Activated T-helper 17 cell treated with anti-CD3 and anti-CD28 coated beads, Interleukin-2, amount 50 U/mL, for 72 hours (primary cell): ENCODE measurements around the gene PTTG1IP. TPM values are rescaled to one million over a fixed set of nuclear protein-coding genes. Genes with fewer than 3 reads are reported as not detected.

Experiments used
- ATAC-seq: fragments of 150-1000 bp; cut with Tn5 transposase; replicated peaks from 2 replicates; pipeline ENCODE4 v1.10.0; 2021; ENCODE audit warnings: mild to moderate bottlenecking, moderate library complexity
- H3K27ac Mint-ChIP-seq: one replicate; pipeline ENCODE4 v1.8.0; 2022; ENCODE audit warnings: mixed read lengths
- H3K27me3 Mint-ChIP-seq: one replicate; pipeline ENCODE4 v1.8.0; 2022; ENCODE audit warnings: mixed read lengths
- H3K36me3 Mint-ChIP-seq: one replicate; pipeline ENCODE4 v1.8.0; 2022; ENCODE audit warnings: low read depth, mild to moderate bottlenecking, mixed read lengths
- H3K4me1 Mint-ChIP-seq: one replicate; pipeline ENCODE4 v1.8.0; 2022; ENCODE audit warnings: mixed read lengths
- H3K4me3 Mint-ChIP-seq: one replicate; pipeline ENCODE4 v1.8.0; 2022; ENCODE audit warnings: mild to moderate bottlenecking, mixed read lengths
- H3K9me3 Mint-ChIP-seq: one replicate; pipeline ENCODE4 v1.8.0; 2022; ENCODE audit warnings: mixed read lengths
- total RNA-seq, 2 donors: library from RNA; stranded (reverse); gene quantifications; one replicate each; pipeline ENCODE4 v1.2.3, GENCODE V29; 2022

Gene PTTG1IP
- total RNA-seq, 2 donors from 2014 or later = 76.5 to 78.8 TPM

DNA sequence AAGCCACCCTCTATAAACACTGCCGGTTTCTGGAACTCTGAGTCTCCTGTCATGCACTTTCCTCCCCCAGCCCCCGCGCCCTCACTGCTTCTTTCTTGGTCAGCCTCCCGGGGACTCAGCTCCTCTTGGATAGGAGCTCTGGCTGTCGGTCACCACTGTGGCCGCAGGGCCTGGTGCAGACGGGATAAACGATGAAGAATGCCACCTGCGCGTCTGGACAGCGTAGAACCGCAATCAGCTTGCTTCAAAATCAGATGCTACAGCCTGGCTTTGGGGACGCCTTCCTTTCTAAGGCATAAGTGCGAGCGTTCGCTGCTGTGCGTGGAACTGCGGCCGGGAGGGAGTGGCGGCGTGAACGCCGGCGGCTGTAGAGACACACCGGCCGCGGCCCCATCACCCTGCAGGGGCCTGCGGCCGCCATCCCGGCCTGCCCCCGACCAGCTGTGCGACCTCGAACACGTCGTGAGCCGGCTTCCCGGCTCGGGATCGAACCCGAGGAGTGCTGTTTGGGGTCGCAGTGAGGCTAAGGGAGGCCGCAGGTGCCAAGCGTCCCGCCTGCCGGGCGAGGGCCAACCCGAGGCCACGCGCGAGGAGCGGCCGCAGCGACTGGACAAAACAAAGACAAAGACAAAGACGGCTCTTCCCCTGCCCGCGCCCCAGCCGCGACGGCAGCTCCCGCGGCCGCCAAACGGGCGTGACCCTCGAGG is 688 bp downstream of the PTTG1IP start:
- H3K9me3 Mint-ChIP-seq = peaks cover 3% of the 10 kb centered on the region
- H3K27ac Mint-ChIP-seq = peak overlapping the region; percentile 71
- H3K27me3 Mint-ChIP-seq = no peaks in the 10 kb centered on the region
- peak overlapping the region; percentile 94 for H3K4me3 Mint-ChIP-seq
- H3K4me1 Mint-ChIP-seq = peaks cover 35% of the 10 kb centered on the region
- peaks cover 32% of the 10 kb centered on the region for H3K36me3 Mint-ChIP-seq
- no peak for ATAC-seq

GRCh38 chr21:44872323-44872648 is 1.2 kb downstream of the PTTG1IP start:
- Mint-ChIP-seq H3K4me1 (peaks cover 40% of the 10 kb centered on the region), H3K4me3 (peak overlapping the region; percentile 94), H3K9me3 (peaks cover 3% of the 10 kb centered on the region), H3K27me3 (no peaks in the 10 kb centered on the region), H3K36me3 (peaks cover 35% of the 10 kb centered on the region), H3K27ac (peak overlapping the region; percentile 71)
- no peak for ATAC-seq

- H3K36me3 Mint-ChIP-seq = peaks cover 41% of the 10 kb centered on the region
- H3K4me3 Mint-ChIP-seq = peak overlapping the region; percentile 94
- peak; percentile 8 for ATAC-seq
- no peaks in the 10 kb centered on the region for H3K27me3 Mint-ChIP-seq
- peaks cover 44% of the 10 kb centered on the region for H3K4me1 Mint-ChIP-seq
- peak overlapping the region; percentile 71 for H3K27ac Mint-ChIP-seq
- H3K9me3 Mint-ChIP-seq = peaks cover 3% of the 10 kb centered on the region
Measured at GRCh38 chr21:44871576-44872269, 1.8 kb downstream of the PTTG1IP start.

GRCh38 chr21:44870748-44871495 is 2.6 kb downstream of the PTTG1IP start:
- Mint-ChIP-seq H3K4me3 (peak overlapping the region; percentile 94), H3K4me1 (peaks cover 52% of the 10 kb centered on the region), H3K27me3 (no peaks in the 10 kb centered on the region), H3K9me3 (peaks cover 3% of the 10 kb centered on the region), H3K27ac (peak overlapping the region; percentile 83), H3K36me3 (peaks cover 45% of the 10 kb centered on the region)
- no peak for ATAC-seq

- no peaks in the 10 kb centered on the region for H3K27me3 Mint-ChIP-seq
- H3K9me3 Mint-ChIP-seq = peaks cover 3% of the 10 kb centered on the region
- H3K4me1 Mint-ChIP-seq = peaks cover 51% of the 10 kb centered on the region
- no peak for ATAC-seq
- H3K27ac Mint-ChIP-seq = peak overlapping the region; percentile 83
- H3K4me3 Mint-ChIP-seq = peak overlapping the region; percentile 94
- peaks cover 50% of the 10 kb centered on the region for H3K36me3 Mint-ChIP-seq
Measured at GRCh38 chr21:44869781-44870747, 3.4 kb downstream of the PTTG1IP start.

DNA sequence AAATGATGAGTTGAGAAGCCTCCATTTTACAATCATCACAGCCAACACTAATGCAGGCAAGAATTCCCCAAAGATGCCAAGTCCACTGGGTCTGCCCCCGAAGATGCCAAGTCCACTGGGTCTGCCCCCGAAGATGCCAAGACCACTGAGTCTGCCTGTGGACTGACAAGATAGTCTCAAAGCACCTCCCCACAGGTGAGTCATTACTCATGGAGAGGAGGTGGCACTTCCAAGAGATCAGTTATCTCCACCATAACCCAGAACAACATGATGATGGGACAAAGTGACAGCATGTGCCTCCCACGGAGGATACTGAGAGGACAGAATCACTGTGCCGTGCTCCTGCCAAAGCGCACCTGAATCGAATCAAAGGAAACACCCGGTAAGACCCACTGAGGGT is 4.8 kb downstream of the PTTG1IP start:
- Mint-ChIP-seq H3K36me3 (peaks cover 57% of the 10 kb centered on the region), H3K9me3 (peaks cover 3% of the 10 kb centered on the region), H3K27ac (peak overlapping the region; percentile 97), H3K27me3 (no peaks in the 10 kb centered on the region), H3K4me1 (peaks cover 51% of the 10 kb centered on the region), H3K4me3 (peak overlapping the region; percentile 94)
- ATAC-seq = peak; percentile 42

DNA sequence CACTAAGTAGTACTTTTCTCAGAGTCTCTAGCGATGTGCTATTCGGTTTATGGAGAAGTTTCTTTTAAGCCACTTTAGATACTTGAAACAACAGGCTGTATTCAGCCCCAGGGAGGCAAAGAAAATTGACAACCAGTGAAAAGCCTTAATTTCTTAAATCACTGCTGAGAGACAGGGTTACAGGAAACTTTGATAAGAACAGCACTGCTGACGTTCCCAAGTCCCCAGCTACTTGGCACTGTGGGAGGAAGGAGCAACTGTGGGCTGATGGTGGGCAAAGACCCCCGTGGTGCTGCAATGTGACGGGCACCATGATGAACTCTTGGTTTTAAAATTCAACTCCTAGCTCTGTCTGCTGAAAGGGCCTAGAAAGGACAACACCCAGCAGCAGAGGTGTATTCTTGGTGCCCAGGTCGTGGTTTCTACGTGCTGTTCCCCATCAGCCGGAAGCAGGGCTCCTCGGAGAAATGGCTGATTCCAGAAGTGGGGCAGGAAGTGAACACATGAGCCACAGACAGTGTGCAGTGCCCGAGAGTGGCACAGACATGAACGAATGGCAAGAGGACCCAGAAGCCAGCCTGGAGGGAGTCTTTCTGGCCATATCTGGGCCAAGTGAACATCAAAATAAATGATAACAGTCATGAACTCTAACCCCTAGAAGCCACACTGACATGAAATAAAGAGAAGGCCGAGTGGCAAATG is 5.3 kb downstream of the PTTG1IP start:
- H3K9me3 Mint-ChIP-seq = peaks cover 3% of the 10 kb centered on the region
- peak overlapping the region; percentile 94 for H3K4me3 Mint-ChIP-seq
- no peaks in the 10 kb centered on the region for H3K27me3 Mint-ChIP-seq
- H3K27ac Mint-ChIP-seq = peak overlapping the region; percentile 97
- ATAC-seq = peak; percentile 76
- peaks cover 63% of the 10 kb centered on the region for H3K36me3 Mint-ChIP-seq
- peaks cover 55% of the 10 kb centered on the region for H3K4me1 Mint-ChIP-seq

GRCh38 chr21:44867464-44867863 is 6.0 kb downstream of the PTTG1IP start:
- Mint-ChIP-seq H3K4me3 (peak overlapping the region; percentile 94), H3K27me3 (no peaks in the 10 kb centered on the region), H3K27ac (peak overlapping the region; percentile 97)

DNA sequence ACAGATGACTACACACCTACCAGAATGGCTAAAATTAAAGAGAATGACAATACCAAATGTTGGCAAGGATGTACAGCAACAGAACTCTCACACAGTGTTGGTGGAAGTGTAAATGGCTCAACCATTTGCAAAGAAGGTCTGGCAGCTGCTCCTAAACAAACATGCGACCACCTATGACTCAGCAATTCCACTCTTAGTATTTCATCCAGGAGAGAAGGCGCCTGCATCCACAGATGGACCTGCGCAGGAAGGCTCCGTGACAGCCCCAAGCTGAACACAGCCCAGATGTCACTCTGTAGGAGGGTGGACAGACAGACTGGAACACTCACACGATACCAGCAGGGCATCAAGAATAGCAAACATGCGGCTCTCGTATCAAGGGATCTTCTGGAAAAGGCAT is 6.7 kb downstream of the PTTG1IP start:
- peaks cover 66% of the 10 kb centered on the region for H3K36me3 Mint-ChIP-seq
- peaks cover 3% of the 10 kb centered on the region for H3K9me3 Mint-ChIP-seq
- ATAC-seq = no peak
- H3K27me3 Mint-ChIP-seq = no peaks in the 10 kb centered on the region
- peaks cover 51% of the 10 kb centered on the region for H3K4me1 Mint-ChIP-seq
- peak overlapping the region; percentile 94 for H3K4me3 Mint-ChIP-seq
- peak overlapping the region; percentile 94 for H3K27ac Mint-ChIP-seq

More at GRCh38 chr21:44867464-44867863, 6.0 kb downstream of the PTTG1IP start:
- H3K36me3 Mint-ChIP-seq = peaks cover 66% of the 10 kb centered on the region
- peaks cover 55% of the 10 kb centered on the region for H3K4me1 Mint-ChIP-seq
- ATAC-seq = no peak
- peaks cover 3% of the 10 kb centered on the region for H3K9me3 Mint-ChIP-seq

DNA sequence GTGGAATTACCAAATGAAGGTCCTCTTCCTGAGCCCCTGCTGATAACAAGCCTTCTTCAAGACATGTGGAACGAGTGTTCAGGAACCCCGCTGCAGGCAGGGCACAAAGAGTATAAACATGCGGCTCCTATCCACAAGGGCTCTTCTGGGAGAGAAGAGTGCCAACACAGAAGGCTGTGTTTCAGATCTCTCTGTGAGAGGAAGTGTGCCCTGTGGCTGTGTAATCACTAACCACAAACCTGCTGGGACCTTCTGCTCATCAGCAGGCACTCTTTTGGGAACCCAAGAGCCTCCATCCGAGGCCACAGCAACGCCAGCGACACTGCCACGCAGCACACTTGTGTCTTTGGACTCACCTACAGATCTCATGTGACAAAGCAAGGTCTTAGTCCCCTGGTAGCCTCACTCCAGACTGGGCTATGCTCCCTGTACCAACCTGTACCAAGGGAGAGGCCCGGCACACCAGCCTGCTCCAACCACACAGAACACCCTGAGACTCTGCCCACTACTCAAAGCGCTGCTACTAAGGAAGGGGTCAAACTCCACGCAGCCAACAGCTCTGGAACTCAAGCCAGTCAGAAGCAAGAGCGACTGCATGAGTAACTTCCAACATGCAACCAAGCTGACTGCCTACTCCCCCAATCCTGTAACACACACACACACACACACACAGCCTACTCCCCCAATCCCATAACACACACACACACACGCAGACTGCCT is 7.8 kb downstream of the PTTG1IP start:
- Mint-ChIP-seq H3K27me3 (no peaks in the 10 kb centered on the region), H3K4me3 (peak overlapping the region; percentile 94), H3K9me3 (peaks cover 3% of the 10 kb centered on the region), H3K4me1 (peaks cover 49% of the 10 kb centered on the region), H3K27ac (peak overlapping the region; percentile 94), H3K36me3 (peaks cover 72% of the 10 kb centered on the region)
- peak; percentile 74 for ATAC-seq

GRCh38 chr21:44862869-44863685 is 10.4 kb downstream of the PTTG1IP start:
- no peak for ATAC-seq
- H3K27ac Mint-ChIP-seq = peak overlapping the region; percentile 76
- peaks cover 36% of the 10 kb centered on the region for H3K4me1 Mint-ChIP-seq

DNA sequence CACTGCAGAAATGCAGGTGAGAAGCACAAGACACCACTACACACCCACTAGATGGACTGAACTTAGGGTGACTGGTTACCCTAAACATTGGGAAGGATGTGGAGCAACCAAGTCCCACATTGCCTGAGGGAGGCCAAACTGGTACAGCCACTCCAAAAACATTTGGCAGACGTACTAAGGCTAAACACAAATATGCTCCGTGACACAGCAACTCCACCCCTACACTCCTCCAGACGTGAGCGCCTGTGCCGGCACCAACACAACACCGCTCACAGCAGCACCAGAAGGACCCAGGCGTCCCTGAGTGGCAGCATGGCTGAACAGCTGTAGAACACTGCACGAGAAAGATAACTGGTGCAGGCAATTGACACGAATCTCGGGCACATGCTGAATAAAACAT is 14.7 kb downstream of the PTTG1IP start:
- H3K36me3 Mint-ChIP-seq = peaks cover 100% of the 10 kb centered on the region
- ATAC-seq = no peak
- H3K9me3 Mint-ChIP-seq = no peaks in the 10 kb centered on the region
- H3K4me3 Mint-ChIP-seq = no peak overlapping the region
- H3K27me3 Mint-ChIP-seq = no peaks in the 10 kb centered on the region
- peak overlapping the region; percentile 14 for H3K27ac Mint-ChIP-seq
- H3K4me1 Mint-ChIP-seq = peaks cover 22% of the 10 kb centered on the region

More at GRCh38 chr21:44862869-44863685, 10.4 kb downstream of the PTTG1IP start:
- peaks cover 88% of the 10 kb centered on the region for H3K36me3 Mint-ChIP-seq
- no peaks in the 10 kb centered on the region for H3K9me3 Mint-ChIP-seq
- no peak overlapping the region for H3K4me3 Mint-ChIP-seq
- no peaks in the 10 kb centered on the region for H3K27me3 Mint-ChIP-seq
